ENCODE results near the gene MGAT4B. TPM values are rescaled to one million over a fixed set of nuclear protein-coding genes. Genes with fewer than 3 reads are reported as not detected.
"Not testable (repeated sequence)": the region's sequence is repeated elsewhere in the genome, so short reads cannot be mapped to it uniquely, and the experiment has no call there.

Gene MGAT4B
- total and polyA plus RNA-seq, 3 donors from 2014 or later: 67.9 to 152 (median 149) TPM

GRCh38 chr5:179794171-179794570, 12.5 kb downstream of the MGAT4B start:
- intact Hi-C loops (cut with DNase I; ENCODE audit: low total_unique reads): no loop called here
- Histone ChIP-seq H3K4me3 (no peak overlapping the region), H3K36me3 (ENCODE audit: low read depth, missing control alignments) (no peaks in the 10 kb centered on the region), H3K27me3 (no peaks in the 10 kb centered on the region), H3K4me1 (peaks cover 35% of the 10 kb centered on the region), H3K9me3 (no peaks in the 10 kb centered on the region), H3K27ac (peak overlapping the region; percentile 54 to 63)
- no peak for TF ChIP-seq CTCF (IDR thresholded peaks at IDR 0.05)
- no peak for TF ChIP-seq POLR2A (IDR thresholded peaks at IDR 0.05)
- 40 to 65% methylated on average over 1 to 3 of the region's 3 CpGs for WGBS, 2 donors
- DNase-seq: no peak

DNA sequence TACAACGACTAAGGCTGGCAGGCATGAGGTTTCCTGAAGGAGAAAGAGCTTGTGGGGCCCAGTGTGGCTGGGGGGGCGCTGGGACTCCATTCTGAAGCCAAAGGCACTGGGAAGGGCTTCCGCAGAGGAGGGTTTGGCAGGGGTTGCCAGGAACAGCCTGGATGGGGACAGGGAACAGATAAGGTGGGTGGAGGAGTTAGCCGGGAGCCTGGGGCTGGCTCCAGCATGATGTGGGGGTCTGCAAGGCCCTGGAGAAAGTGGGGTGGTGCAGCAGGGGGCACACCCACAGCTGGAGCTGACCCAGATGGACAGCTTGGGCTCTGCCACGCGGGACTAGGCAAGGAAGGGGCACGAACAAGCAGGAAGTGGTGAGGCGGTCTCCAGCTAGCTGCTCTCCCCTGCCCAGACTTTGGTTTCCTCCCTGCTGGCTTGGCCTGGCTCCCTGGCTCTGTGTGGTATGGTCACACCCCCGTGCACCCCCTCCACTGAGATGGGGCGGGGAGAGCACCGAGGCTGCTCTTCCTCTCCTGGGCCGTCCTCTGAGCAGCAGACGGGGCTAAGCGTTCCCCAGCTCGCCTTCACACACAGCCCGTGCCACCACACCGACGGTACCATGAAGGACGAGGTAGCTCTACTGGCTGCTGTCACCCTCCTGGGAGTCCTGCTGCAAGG, 13.1 kb downstream of the MGAT4B start, which contains the start of gene LTC4S:
Gene LTC4S, plus strand, starts transcription at position 519 of the 672 bp plus-strand sequence. Its CDS starts 95 bp downstream, at position 614.
- Histone ChIP-seq H3K36me3 (ENCODE audit: low read depth, missing control alignments) (no peaks in the 10 kb centered on the region), H3K4me1 (peaks cover 35% of the 10 kb centered on the region)

DNA sequence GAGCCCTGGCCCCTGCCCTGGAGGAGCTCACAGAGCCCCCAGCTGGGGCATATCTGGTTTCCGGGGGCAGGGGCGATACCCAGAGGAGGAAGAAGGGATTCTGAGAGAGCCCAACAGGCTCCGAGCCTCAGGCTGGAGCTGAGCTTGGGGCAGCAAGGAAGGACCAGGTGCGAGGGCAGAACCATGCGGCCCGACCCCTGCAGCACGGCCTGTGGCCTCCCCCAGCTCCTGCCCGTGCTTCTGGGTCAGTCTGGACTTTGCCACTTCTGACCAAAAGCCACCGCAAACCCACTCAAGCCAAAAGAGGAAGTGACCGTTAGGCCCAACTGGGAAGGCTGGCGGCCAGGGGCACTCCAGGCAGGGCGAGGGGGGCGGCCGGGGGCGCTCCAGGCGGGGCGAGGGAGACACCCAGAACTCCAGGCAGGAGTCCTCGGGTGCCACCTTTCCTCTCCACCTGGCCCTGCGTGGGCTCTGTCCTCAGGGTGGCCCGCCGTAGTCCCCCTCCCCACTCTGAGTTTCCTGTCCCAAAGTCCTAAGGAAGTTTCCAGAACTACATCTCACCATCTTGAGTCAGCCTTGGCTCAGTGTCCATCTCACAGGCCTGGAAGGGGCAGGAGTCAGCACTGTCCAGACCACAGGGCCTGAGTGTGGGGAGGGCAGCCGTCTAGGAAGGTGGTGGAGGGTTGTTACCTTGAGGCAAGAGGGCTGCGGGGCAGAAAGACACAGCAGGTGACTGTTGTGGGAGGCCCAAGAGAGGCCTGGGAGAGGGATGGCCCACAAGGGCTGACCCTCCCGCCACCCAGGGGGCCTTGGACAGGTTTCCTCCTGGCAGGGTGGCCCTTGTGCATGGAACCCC, 13.8 kb downstream of the MGAT4B start:
- peaks cover 35% of the 10 kb centered on the region for H3K4me1 ChIP-seq

More for the DNA sequence above, 13.1 kb downstream of the MGAT4B start, which contains the start of gene LTC4S:
- peak within 1 kb of the TSS; percentile 54 to 63 for H3K27ac ChIP-seq
- DNase-seq: peak; percentile 85
- peak within 1 kb of the TSS in 1 of 2 donors; percentile 68 for H3K4me3 ChIP-seq
- H3K27me3 ChIP-seq: no peaks in the 10 kb centered on the region
- no peak for TF ChIP-seq POLR2A (IDR thresholded peaks at IDR 0.05)
- no peak for TF ChIP-seq CTCF (IDR thresholded peaks at IDR 0.05)
- WGBS, 2 donors: 42 to 48% methylated on average over 6 to 19 of the region's 19 CpGs
- no peaks in the 10 kb centered on the region for H3K9me3 ChIP-seq
- intact Hi-C loops (cut with DNase I; ENCODE audit: low total_unique reads): no loop called here

GRCh38 chr5:179791881-179792611, 14.6 kb downstream of the MGAT4B start:
- Histone ChIP-seq H3K4me3 (no peak overlapping the region), H3K27ac (peak overlapping the region; percentile 39 to 54), H3K4me1 (peaks cover 35% of the 10 kb centered on the region), H3K27me3 (no peaks in the 10 kb centered on the region), H3K9me3 (no peaks in the 10 kb centered on the region), H3K36me3 (ENCODE audit: low read depth, missing control alignments) (no peaks in the 10 kb centered on the region)
- 59 to 78% methylated on average over 3 to 15 of the region's 15 CpGs for WGBS, 2 donors
- DNase-seq: no peak
- intact Hi-C loops (cut with DNase I; ENCODE audit: low total_unique reads): no loop called here
- no peak for TF ChIP-seq CTCF (IDR thresholded peaks at IDR 0.05)
- no peak for TF ChIP-seq POLR2A (IDR thresholded peaks at IDR 0.05)

More for the DNA sequence above, 13.8 kb downstream of the MGAT4B start:
- intact Hi-C loops (cut with DNase I; ENCODE audit: low total_unique reads): no loop called here
- 84 to 90% methylated on average over 14 to 24 of the region's 24 CpGs for WGBS, 2 donors
- no peak for TF ChIP-seq CTCF (IDR thresholded peaks at IDR 0.05)
- no peak for TF ChIP-seq POLR2A (IDR thresholded peaks at IDR 0.05)
- Histone ChIP-seq H3K27ac (peak overlapping the region; percentile 39 to 54), H3K9me3 (no peaks in the 10 kb centered on the region), H3K4me3 (no peak overlapping the region), H3K36me3 (ENCODE audit: low read depth, missing control alignments) (no peaks in the 10 kb centered on the region), H3K27me3 (no peaks in the 10 kb centered on the region)
- no peak for DNase-seq

GRCh38 chr5:179789278-179789677, 17.4 kb downstream of the MGAT4B start:
- H3K9me3 ChIP-seq; intact Hi-C loops (cut with DNase I; ENCODE audit: low total_unique reads); H3K4me3 ChIP-seq; DNase-seq; H3K36me3 ChIP-seq (ENCODE audit: low read depth, missing control alignments); H3K27ac ChIP-seq; H3K27me3 ChIP-seq: not testable (repeated sequence)
- WGBS, 2 donors: 93 to 94% methylated on average over 9 of the region's 9 CpGs
- peaks cover 14% of the 10 kb centered on the region for H3K4me1 ChIP-seq
